Activated T-helper 1 cell treated with anti-CD3 and anti-CD28 coated beads, Interleukin-12 subunit alpha, Interleukin-12 subunit beta, Interleukin-2, Interleukin-4 antibody, amounts not matched to agents 30 ng/mL and 10 ng/mL and 1 ng/mL, durations not matched to agents 14 hours and 24 hours and 36 hours (primary cell): ENCODE measurements around the gene COX14. TPM values are rescaled to one million over a fixed set of nuclear protein-coding genes. Genes with fewer than 3 reads are reported as not detected.

Source experiments
- DNase-seq: peaks from one replicate; pipeline ENCODE4 v3.0.0; 2021; ENCODE audit warnings: low spot score
- H3K27ac Mint-ChIP-seq: one replicate; pipeline ENCODE4 v1.8.0; 2021; ENCODE audit warnings: mild to moderate bottlenecking, mixed read lengths
- H3K27me3 Mint-ChIP-seq: one replicate; pipeline ENCODE4 v1.8.0; 2022; ENCODE audit warnings: mild to moderate bottlenecking, moderate library complexity, mixed read lengths; ENCODE audit not compliant: insufficient read depth
- H3K36me3 Mint-ChIP-seq: one replicate; pipeline ENCODE4 v1.8.0; 2021; ENCODE audit warnings: low read depth, mixed read lengths
- H3K4me1 Mint-ChIP-seq: one replicate; pipeline ENCODE4 v1.8.0; 2021; ENCODE audit warnings: low read depth, mixed read lengths
- H3K4me3 Mint-ChIP-seq: one replicate; pipeline ENCODE4 v1.8.0; 2021; ENCODE audit warnings: mild to moderate bottlenecking, moderate library complexity, mixed read lengths
- H3K9me3 Mint-ChIP-seq: one replicate; pipeline ENCODE4 v1.8.0; 2021; ENCODE audit warnings: mixed read lengths
- intact Hi-C: fragments of 100-400 bp; cut with micrococcal nuclease; formaldehyde crosslinking; loops from one replicate; pipeline ENCODE4 v1.15.1; 2024
- total RNA-seq: library from RNA; stranded (reverse); gene quantifications from 2 replicates; pipeline ENCODE4 v1.2.3, GENCODE V29; 2022

Gene COX14
- total RNA-seq, 1 donor from 2014 or later = 44.3 TPM

DNA sequence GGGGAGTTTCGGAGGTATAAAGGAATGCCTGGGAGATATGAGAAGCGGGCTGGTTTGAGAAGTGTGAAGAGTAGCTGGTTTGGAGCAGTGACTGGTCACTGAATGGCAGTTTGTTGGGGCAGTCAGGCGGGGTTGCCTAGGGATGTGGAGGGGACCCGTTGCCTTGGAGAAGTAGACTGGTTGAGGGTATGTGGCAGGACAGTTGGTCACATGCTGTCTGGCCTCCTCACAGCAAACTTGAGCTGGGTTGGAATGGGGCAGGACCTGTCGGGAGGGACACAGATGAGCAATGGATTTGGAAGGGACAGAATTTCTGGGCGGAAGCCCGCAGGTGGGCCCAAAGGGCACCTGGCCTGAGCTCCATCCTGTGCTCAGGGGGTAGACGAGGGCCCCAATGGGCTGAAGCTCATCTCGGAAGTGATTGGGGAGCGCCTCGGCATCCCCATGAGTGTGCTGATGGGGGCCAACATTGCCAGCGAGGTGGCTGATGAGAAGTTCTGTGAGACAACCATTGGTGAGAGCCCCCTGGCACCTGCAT lies 6.1 kb upstream of the COX14 start:
- H3K4me3 Mint-ChIP-seq = no peak overlapping the region
- H3K27me3 Mint-ChIP-seq = peaks cover 2% of the 10 kb centered on the region
- no peaks in the 10 kb centered on the region for H3K9me3 Mint-ChIP-seq
- H3K36me3 Mint-ChIP-seq = peaks cover 5% of the 10 kb centered on the region
- H3K4me1 Mint-ChIP-seq = peaks cover 14% of the 10 kb centered on the region
- H3K27ac Mint-ChIP-seq = no peak overlapping the region
- intact Hi-C loops = no loop called here
- no peak for DNase-seq

GRCh38 chr12:50106907-50107306 lies 5.1 kb upstream of the COX14 start:
- Mint-ChIP-seq H3K36me3 (no peaks in the 10 kb centered on the region), H3K27me3 (peaks cover 2% of the 10 kb centered on the region), H3K27ac (no peak overlapping the region), H3K4me1 (peaks cover 14% of the 10 kb centered on the region), H3K4me3 (no peak overlapping the region), H3K9me3 (no peaks in the 10 kb centered on the region)
- intact Hi-C loops = no loop called here
- DNase-seq = no peak

DNA sequence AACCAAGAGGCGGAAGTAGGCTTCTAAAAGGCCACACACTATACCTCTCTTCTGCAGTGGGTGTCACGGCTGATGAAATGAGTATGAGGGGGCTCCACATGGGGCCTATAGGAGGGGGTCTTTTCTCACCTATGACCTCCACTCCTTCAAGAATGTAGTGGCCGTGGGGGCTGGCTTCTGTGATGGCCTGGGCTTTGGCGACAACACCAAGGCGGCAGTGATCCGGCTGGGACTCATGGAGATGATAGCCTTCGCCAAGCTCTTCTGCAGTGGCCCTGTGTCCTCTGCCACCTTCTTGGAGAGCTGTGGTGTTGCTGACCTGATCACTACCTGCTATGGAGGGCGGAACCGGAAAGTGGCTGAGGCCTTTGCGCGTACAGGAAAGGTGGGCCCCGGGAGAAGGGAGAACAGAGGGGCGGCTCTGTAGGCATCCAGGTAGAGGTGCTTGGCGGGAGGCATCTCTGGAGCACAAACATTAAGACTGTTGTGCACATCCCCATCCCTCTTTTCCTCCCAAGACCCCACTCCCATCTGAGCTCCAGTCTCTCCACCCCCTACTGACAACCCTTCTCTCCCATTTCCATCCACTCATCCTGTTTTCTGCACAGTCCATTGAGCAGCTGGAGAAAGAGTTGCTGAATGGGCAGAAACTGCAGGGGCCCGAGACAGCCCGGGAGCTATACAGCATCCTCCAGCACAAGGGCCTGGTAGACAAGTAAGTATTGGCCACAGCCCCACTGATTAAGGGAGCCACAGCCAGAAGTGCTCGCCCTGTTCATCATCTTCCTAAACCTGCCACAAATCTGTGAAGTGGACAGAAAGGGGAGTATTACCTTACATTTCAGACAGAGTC lies 4.4 kb upstream of the COX14 start:
- Mint-ChIP-seq H3K4me3 (no peak overlapping the region), H3K27me3 (peaks cover 2% of the 10 kb centered on the region), H3K36me3 (no peaks in the 10 kb centered on the region), H3K4me1 (peaks cover 15% of the 10 kb centered on the region), H3K9me3 (no peaks in the 10 kb centered on the region), H3K27ac (no peak overlapping the region)
- DNase-seq = no peak
- intact Hi-C loops = no loop called here

DNA sequence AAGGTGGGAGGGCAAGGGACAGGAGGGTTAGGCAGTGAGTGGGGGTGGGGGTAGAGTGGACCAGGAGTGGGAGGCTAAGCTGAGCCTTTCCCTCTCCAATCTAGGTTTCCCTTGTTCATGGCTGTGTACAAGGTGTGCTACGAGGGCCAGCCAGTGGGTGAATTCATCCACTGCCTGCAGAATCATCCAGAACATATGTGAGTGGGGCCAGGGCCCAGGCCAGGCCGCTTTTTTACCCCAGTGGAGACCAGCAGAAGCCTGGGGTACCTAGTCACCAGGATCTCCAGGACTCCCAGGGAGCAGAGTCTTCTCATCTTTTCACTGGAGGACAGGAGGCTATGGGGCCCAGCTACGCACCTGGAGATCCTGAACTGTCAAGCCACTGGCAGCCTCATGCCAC lies 2.7 kb upstream of the COX14 start:
- Mint-ChIP-seq H3K9me3 (no peaks in the 10 kb centered on the region), H3K27ac (no peak overlapping the region)
- intact Hi-C loops = no loop called here

DNA sequence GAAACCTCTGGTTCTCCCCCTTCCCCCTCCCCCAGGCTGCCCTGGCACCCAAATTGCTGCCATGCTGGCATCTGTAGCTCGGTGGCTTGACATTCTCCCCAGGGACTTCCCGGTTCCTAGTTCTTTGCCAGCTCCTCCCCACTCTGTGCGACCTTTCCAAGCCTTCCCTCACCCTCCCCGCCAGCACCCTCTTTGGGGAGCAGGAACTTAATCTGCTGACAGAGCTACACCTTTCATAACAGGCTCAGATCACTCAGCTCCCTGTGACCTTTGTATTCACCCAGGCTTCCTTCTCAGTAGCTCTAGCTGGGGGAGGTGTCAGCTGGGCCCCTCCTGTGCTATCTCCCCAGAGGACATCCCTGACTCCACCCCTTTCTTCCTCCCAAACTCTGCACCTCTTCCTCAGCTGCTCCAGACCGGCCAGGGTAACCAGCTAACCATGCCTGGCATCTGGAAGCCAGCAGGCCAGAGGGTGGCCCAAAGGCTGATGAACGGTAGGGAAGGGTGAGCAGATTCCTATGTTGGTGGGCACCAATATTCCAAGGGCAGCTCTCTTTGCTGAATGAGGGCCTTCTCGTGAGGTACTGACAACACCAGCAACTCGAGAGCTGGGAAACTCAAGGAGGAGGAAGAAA lies 1.8 kb upstream of the COX14 start:
- Mint-ChIP-seq H3K27ac (peak overlapping the region; percentile 68), H3K27me3 (no peaks in the 10 kb centered on the region), H3K4me1 (peaks cover 31% of the 10 kb centered on the region), H3K36me3 (peaks cover 2% of the 10 kb centered on the region), H3K9me3 (no peaks in the 10 kb centered on the region), H3K4me3 (peak overlapping the region; percentile 50)
- intact Hi-C loops = loop anchor here (2.0 to 10.0 kb wide), 7 partner anchors 23 to 1062 kb away; partner anchors contain the start of genes ATF1, LIMA1, SLC11A2 and TFCP2
- DNase-seq = no peak

More for the DNA sequence above, 2.7 kb upstream of the COX14 start:
- Mint-ChIP-seq H3K4me1 (peaks cover 27% of the 10 kb centered on the region), H3K4me3 (no peak overlapping the region), H3K36me3 (no peaks in the 10 kb centered on the region), H3K27me3 (no peaks in the 10 kb centered on the region)
- no peak for DNase-seq

- Mint-ChIP-seq H3K4me1 (peaks cover 34% of the 10 kb centered on the region), H3K27me3 (no peaks in the 10 kb centered on the region), H3K4me3 (peak overlapping the region; percentile 94), H3K27ac (peak overlapping the region; percentile 68), H3K36me3 (peaks cover 7% of the 10 kb centered on the region), H3K9me3 (no peaks in the 10 kb centered on the region)
- intact Hi-C loops = loop anchor here (1.0 to 10.0 kb wide), 10 partner anchors 22 to 1061 kb away; partner anchors contain the start of genes ATF1, LIMA1, SLC11A2 and SMARCD1
- DNase-seq = no peak
Observed at GRCh38 chr12:50110762-50111351, 1.2 kb upstream of the COX14 start.

DNA sequence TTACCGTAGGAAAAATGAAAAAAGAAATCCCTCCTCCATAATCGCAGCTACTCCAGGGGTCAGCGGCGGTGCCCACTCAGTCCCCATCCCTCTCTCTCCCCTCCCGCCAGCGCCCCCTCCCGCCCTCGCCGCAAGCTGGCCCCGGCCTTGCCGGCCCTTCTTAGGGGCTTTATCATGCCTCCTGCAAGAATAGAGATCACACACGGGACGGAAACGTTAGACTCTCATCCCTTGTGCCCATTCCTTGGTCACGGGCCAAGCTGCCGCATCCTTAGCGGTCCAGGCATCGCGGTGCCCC lies 692 bp upstream of the COX14 start:
- Mint-ChIP-seq H3K27ac (peak overlapping the region; percentile 94), H3K4me3 (peak overlapping the region; percentile 94), H3K36me3 (peaks cover 7% of the 10 kb centered on the region), H3K9me3 (no peaks in the 10 kb centered on the region), H3K27me3 (no peaks in the 10 kb centered on the region), H3K4me1 (peaks cover 38% of the 10 kb centered on the region)
- intact Hi-C loops = loop anchor here (1.0 to 10.0 kb wide), 10 partner anchors 21 to 1061 kb away; partner anchors contain the start of genes ATF1, LIMA1, SLC11A2 and SMARCD1
- no peak for DNase-seq

- peak overlapping the region; percentile 94 for H3K27ac Mint-ChIP-seq
- peak overlapping the region; percentile 94 for H3K4me3 Mint-ChIP-seq
- intact Hi-C loops = loop anchor here (1.0 to 10.0 kb wide), 7 partner anchors 55 to 1060 kb away; partner anchors contain the start of genes ATF1, CERS5, LIMA1 and RACGAP1
- H3K36me3 Mint-ChIP-seq = peaks cover 11% of the 10 kb centered on the region
- H3K9me3 Mint-ChIP-seq = no peaks in the 10 kb centered on the region
- no peaks in the 10 kb centered on the region for H3K27me3 Mint-ChIP-seq
- H3K4me1 Mint-ChIP-seq = peaks cover 42% of the 10 kb centered on the region
- no peak for DNase-seq
Observed at GRCh38 chr12:50112456-50113218, 601 bp downstream of the COX14 start.

GRCh38 chr12:50117057-50117622 lies 5.1 kb downstream of the COX14 start:
- intact Hi-C loops = loop anchor here (10.0 kb wide), 1 partner anchor 908 kb away; the partner anchor contains the start of gene SLC11A2
- H3K27me3 Mint-ChIP-seq = no peaks in the 10 kb centered on the region
- peaks cover 28% of the 10 kb centered on the region for H3K4me1 Mint-ChIP-seq
- H3K27ac Mint-ChIP-seq = no peak overlapping the region
- no peak overlapping the region for H3K4me3 Mint-ChIP-seq
- H3K36me3 Mint-ChIP-seq = peaks cover 21% of the 10 kb centered on the region
- no peak for DNase-seq
- H3K9me3 Mint-ChIP-seq = no peaks in the 10 kb centered on the region

DNA sequence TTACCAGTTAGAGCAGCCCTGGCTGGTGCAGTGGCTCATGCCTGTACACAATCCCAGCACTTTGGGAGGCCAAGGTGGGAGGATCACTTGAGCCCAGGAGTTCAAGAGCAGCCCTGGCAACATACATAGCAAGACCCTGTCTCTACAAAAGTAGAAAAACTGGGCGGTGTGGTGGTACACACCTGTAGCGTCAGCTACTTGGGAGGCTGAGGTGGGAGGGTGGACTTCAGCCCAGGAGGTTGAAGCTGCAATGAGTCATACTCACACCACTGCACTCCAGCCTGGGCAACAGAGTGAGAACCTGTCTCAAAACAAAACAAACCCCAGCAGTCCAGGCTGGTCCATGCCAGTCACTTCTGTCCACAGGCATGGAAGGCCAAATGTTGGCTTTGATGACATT lies 7.4 kb downstream of the COX14 start:
- no peaks in the 10 kb centered on the region for H3K9me3 Mint-ChIP-seq
- intact Hi-C loops = loop anchor here (10.0 kb wide), 1 partner anchor 905 kb away; the partner anchor contains the start of gene SLC11A2
- H3K4me3 Mint-ChIP-seq = no peak overlapping the region
- H3K36me3 Mint-ChIP-seq = peaks cover 30% of the 10 kb centered on the region
- no peak for DNase-seq
- H3K27me3 Mint-ChIP-seq = no peaks in the 10 kb centered on the region
- no peak overlapping the region for H3K27ac Mint-ChIP-seq
- peaks cover 15% of the 10 kb centered on the region for H3K4me1 Mint-ChIP-seq

DNA sequence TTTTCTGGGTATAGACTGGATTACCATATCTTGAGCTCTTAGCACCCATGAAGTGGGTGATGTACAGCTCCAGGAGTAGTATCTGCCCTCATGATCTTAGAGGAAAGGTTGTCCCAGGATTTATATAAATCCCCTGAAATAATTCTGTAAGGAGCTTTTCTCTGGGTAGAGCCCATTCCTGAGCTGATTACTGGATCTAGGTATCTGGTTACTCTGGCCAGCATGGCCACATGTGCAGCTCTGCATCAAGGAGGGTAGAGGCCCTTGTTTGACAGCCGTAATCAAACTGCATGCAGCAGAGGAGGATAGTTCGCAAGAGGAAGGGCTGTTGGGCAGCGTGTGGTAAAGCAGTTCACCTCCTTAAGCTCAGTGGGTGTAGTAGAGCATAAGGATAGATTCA lies 8.5 kb downstream of the COX14 start:
- Mint-ChIP-seq H3K27ac (no peak overlapping the region), H3K9me3 (no peaks in the 10 kb centered on the region), H3K4me3 (no peak overlapping the region), H3K27me3 (no peaks in the 10 kb centered on the region), H3K4me1 (peaks cover 18% of the 10 kb centered on the region), H3K36me3 (peaks cover 31% of the 10 kb centered on the region)
- intact Hi-C loops = no loop called here
- no peak for DNase-seq

DNA sequence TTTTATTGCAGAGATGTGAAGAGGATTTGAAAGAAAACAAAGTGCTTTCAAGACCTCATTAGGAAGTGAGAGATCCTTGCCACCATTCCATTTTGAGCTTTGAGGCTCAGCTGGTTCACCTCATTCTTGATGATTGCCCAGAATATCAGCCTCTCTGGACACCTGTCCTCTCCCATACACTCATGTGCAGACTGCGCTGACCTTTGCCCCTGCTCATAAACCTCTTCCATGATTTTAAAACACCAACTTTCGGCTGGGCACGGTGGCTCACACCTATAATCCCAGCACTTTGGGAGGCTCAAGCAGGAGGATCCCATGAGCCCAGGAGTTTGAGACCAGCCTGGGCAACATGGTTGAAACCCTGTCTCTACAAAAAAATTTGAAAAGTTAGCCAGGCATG lies 8.9 kb downstream of the COX14 start:
- H3K4me1 Mint-ChIP-seq = peaks cover 18% of the 10 kb centered on the region
- H3K27ac Mint-ChIP-seq = no peak overlapping the region
- no peak overlapping the region for H3K4me3 Mint-ChIP-seq
- H3K36me3 Mint-ChIP-seq = peaks cover 28% of the 10 kb centered on the region
- H3K27me3 Mint-ChIP-seq = no peaks in the 10 kb centered on the region
- H3K9me3 Mint-ChIP-seq = no peaks in the 10 kb centered on the region
- intact Hi-C loops = no loop called here
- no peak for DNase-seq
